Measurements from ENCODE around the gene CCDC150.

- TF ChIP-seq CTCF (IDR thresholded peaks at IDR 0.05; ENCODE audit: low read depth, low read length, poor library complexity, severe bottlenecking) (no peak), EZH2phosphoT487 (IDR thresholded peaks at IDR 0.05; ENCODE audit: borderline replicate concordance, low read length) (no peak)
Measured at GRCh38 chr2:196712867-196713266, 73.4 kb downstream of the CCDC150 start.

Data from DOHH2 (cell line).